Measurements from ENCODE around the gene FLYWCH2.

FLYWCH2 gene

DNA sequence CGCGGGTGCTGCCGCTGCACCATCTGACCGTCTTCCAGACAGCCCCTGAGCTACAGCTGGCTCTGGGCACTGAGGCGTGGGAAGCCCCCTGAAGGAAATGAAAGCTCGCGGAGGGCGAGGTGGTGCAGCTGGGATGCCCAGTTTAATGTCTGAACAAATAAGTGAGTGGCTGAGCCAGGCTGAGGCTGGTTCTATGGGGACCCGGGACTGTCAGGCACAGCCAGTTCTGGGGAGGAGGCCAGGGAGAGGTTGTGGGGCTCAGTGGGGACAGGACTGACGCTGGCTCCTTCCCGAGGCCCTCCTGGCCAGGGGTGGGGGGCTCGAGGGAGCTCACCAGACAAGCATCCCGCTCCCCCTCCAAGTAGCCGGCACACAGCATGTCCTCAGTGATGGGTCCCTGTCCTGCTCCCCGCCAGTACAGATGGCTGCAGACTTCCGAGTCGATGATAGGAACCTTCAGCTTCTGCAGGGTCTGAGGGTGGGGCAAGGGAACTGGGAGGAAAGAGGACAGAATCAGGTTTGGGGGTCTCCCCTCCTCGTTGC lies 29.4 kb upstream of the FLYWCH2 start:
- DNase-seq (ENCODE audit: low read depth in 2 of 2), result no peak

DNA sequence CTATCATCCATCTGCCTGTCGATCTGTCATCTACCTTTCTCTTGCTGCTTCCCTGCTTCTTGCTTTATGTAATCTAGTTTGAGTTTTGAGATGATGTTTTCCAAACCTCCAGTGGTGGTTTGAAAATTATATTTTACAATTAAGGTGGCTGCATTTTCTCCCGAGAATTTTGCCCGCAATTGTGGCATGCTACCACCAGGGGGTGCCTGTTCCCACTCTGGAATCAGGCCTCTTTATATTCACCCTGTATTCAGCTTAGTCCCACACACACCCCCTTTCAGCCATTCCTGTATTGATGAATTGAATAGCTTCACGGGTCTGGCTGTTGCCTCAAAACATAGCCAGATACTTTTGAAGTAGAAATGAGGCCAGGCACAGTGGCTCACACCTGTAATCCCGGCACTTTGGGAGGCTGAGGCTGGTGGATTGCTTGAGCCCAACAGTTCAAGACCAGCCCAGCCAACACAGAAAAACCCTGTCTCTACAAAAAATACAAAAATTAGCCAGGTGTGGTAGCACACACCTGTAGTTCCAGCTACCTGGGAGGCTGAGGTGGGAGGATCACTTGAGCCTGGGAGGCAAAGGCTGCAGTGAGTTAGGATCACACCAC lies 28.2 kb upstream of the FLYWCH2 start:
- DNase-seq (ENCODE audit: low read depth in 2 of 2), result no peak

GRCh38 chr16:2855536-2855935 lies 27.5 kb upstream of the FLYWCH2 start:
- DNase-seq (ENCODE audit: low read depth in 2 of 2), result no peak

- DNase-seq (ENCODE audit: low read depth in 2 of 2), result no peak
These were observed 26.8 kb upstream of the FLYWCH2 start for GRCh38 chr16:2856061-2856670.

DNA sequence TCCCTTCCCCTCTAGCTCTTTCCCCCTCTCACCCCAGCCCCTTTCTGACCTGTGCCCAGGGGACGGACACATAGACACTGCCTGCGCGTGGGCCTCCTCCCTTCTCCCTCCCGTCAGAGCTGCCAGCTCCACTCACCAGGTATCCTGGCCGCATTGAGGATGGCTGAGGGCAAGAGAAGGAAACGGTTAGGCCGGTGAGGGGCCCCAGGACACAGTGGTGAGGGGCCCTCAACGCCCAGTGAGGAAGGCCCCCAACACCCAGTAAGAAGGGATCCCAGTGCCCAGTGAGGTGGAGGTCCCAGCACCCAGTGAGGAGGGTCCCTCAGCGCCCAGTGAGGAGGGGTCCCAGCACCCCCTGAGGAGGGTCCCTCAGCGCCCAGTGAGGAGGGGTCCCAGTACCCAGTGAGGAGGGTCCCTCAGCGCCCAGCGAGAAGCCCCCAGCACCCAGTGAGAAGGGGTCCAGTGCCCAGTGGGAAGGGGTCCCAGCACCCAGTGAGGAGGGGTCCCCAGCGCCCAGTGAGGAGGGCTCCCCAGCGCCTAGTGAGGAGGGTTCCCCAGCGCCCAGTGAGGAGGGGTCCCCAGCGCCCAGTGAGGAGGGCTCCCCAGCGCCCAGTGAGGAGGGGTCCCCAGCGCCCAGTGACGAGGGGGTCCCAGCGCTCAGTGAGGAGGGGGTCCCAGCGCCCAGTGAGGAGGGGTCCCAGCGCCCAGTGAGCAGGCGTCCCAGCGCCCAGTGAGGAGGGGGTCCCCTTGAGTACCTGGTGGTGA lies 26.1 kb upstream of the FLYWCH2 start:
- no peak for DNase-seq (ENCODE audit: low read depth in 2 of 2)

DNA sequence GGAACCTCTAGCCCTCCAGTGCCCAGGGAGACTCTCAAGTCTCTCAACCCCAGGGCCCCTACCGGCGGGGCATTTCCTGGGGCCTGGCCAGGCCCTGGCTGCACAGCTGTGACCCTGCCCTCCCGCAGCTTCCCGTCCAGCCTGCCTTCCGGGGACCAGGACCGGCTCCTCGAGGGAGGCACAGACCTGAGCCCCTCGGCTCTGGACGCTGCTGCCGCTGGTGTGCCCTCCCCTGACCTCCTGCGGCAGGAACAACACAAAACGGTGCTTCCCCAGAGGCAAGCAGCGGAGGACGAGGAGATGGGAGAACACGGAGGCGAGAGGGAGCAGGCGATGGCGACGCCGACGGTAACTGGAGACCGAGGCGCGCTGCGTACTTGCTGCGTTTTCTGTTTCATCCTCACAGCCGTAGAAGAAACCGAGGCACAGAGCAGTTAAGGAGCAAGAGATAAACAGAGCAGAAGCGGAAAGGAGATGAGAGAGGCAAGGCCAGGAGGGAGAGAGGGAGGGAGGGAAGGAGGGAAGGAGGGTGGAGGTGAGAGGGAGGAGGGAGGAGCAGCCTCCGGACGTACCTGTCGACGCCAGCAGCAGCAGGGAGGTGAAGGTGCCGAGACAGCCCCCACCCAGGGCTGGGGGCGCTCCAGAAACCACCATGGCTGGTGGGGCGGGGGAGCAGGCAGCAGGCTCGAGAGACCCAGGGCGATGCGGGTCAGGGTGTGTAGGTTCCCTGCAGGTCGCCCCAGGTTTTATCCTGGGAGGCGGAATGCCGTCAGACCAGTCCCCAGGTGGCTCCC lies 25.4 kb upstream of the FLYWCH2 start, which contains the start of gene PRSS22:
PRSS22 (minus strand) TSS at position 720 of the 794 bp plus-strand sequence; CDS start at position 654, 66 bp downstream.
- no peak for DNase-seq (ENCODE audit: low read depth in 2 of 2)

DNA sequence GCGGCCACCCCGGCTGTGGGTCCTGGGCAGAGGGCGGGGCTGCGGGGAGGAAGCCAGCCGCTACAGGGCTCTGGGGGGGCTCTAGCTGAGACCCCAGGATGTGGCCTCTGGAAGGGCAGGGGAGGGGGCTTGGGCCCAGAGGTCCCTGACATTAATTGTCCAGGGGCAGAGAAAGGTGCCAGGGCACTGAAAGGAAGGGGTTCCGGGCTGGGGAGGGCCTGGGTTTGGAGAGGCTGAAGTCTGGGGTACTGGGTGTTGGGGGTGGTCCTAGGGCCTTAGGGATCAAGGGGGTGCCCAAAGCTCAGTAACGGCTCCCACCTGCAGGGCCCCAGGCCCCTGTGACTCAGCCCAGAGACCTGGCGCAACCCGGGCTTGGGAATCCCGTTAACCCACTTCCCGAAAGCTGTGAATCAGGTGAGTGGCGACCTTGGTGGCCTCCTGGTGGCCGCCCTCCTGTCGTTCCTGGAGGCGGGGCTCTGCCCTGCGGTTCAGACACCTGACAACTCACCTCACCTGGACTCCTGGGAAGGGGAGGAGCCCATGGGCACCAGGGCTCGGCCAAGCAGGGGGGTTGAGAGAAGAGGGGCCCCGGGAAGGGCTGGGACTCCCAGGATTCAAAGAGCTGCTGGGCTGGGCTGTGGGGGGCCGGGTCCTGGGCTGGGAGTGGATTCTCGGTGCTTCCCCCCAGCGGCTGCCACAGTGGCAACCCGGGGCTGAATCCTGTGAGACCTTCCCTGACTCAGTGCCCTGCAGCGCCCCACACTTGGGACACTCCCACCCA lies 24.6 kb upstream of the FLYWCH2 start:
- no peak for DNase-seq (ENCODE audit: low read depth in 2 of 2)

GRCh38 chr16:2859686-2860265 lies 23.2 kb upstream of the FLYWCH2 start:
- no peak for DNase-seq (ENCODE audit: low read depth in 2 of 2)

DNA sequence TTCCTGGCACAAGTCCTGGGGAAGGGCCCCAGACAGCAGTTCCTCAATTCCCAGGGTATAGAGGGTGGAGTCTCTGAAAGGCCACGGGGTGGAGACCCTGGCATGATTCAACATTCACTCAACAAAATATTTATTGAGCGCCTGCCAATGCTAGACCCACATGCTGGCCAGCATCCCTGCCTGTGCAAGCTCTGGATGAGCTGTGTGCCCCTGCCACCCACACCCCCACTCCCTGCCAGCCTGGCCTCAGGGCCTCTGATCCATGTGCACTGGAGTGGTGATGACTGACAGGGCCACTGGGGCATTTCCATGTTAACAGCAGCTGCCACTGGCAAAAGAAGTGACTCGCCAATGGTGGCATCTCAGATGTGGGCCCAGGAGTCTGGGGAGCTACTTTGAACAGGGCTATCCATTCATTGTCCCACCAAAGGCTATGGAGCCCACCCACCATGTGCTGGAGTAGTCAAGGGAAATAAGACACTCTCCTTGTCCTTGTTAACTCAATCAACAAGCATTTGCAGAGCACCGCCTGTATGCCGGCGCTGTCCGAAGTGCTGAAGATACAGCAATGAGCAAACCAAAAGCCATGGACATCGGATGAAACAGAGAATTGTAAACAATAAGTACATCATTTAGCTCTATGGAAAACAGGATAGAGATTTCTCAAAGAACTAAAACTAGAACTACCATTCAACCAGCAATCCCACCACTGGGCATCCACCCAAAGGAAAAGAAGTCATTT lies 22.0 kb upstream of the FLYWCH2 start:
- no peak for DNase-seq (ENCODE audit: low read depth in 2 of 2)

- DNase-seq (ENCODE audit: low read depth in 2 of 2), result no peak
These were observed 17.4 kb upstream of the FLYWCH2 start for GRCh38 chr16:2865651-2866050.

GRCh38 chr16:2866431-2866830 lies 16.6 kb upstream of the FLYWCH2 start:
- DNase-seq (ENCODE audit: low read depth in 2 of 2), result no peak

GRCh38 chr16:2867661-2867986 lies 15.4 kb upstream of the FLYWCH2 start:
- DNase-seq (ENCODE audit: low read depth in 2 of 2), result no peak

- DNase-seq (ENCODE audit: low read depth in 2 of 2), result peak; percentile 87 to 90
These were observed 14.8 kb upstream of the FLYWCH2 start for GRCh38 chr16:2867987-2868789.

DNA sequence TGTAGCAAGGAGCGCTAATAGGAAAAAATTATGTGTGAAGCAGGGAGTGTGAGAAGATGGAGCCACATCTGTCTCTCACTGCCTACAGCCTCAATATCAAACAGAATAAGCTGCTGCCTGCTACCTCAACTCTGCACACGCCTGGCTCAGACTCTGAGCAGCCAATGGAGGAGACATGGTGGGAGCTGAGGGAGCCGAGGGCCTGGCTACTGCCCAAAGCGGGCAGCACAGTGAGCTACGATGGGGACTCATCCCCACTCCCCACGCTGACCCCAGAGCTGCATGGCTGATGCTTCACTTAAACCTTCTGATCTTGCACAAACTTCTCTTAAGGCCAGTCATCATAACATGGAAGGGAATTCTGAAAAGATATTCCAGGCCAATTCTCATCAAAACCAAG lies 11.1 kb upstream of the FLYWCH2 start:
- no peak for DNase-seq (ENCODE audit: low read depth in 2 of 2)

DNA sequence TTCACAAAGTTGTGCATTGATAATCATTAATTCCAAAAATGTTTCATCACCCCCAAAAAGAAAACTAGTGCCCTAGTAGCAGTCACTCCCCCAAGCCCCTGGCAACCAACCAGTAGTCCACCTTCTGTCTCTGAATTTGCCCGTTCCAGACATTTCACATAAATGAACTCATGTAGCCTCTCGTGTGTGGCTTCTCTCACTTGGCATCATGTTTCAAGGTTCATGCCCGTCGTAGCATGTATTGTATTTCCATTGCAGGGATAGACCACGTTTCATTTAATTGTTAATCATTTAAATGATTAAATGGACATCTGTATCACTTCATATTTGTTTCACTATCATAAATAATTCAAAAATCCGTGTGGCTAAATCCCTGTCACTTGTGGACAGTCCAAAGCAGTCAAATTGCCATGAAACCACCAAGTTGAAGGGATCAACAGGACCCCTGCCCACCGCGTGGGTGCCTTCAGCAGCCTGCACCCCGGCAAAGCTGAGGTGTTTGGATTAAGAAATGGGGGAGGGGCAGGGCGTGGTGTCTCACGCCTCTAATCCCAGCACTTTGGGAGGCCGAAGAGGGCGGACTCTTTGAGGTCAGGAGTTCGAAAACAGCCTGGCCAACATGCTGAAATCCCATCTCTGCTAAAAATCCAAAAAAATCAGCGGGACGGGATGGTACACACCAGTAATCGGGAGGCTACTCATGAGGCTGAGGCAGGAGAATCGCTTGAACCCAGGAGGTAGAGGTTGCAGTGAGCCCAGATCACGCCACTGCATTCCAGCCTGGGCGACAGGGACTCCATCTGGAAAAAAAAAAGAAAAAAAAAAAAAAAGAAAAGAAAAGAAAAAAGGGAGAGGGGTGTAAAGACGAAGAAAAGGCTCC lies 8.7 kb upstream of the FLYWCH2 start:
- no peak for DNase-seq (ENCODE audit: low read depth in 2 of 2)

DNA sequence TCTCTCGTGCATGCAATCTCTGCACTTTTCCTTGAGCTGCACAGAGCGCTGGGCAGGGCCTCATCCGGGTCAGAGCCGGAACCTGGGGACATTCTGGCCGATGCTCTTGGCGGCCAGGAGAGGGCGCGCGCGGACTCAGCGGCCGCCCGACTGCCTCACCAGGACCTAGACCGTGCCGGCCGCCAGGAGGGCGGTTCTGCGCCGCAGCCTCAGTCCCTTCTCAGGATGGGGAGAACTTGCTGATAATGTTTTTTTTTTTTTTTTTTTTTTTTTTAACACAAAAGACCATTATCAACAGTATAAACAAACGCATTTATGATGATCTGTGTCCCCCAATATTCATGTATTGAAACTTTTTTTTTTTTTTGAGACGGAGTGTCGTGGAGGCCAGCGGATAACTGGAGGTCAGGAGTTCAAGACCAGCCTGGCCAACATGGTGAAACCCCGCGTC lies 8.1 kb upstream of the FLYWCH2 start:
- DNase-seq (ENCODE audit: low read depth in 2 of 2), result peak in 1 of 2 donors; percentile 34

GRCh38 chr16:2879854-2880508 lies 3.0 kb upstream of the FLYWCH2 start:
- no peak for DNase-seq (ENCODE audit: low read depth in 2 of 2)
